ENCODE measurements around the gene GRID2. TPM values are rescaled to one million over a fixed set of nuclear protein-coding genes. Genes with fewer than 3 reads are reported as not detected.

The GRID2 gene
- total and polyA plus RNA-seq, 8 donors: 0.39 TPM; not detected in 7

DNA sequence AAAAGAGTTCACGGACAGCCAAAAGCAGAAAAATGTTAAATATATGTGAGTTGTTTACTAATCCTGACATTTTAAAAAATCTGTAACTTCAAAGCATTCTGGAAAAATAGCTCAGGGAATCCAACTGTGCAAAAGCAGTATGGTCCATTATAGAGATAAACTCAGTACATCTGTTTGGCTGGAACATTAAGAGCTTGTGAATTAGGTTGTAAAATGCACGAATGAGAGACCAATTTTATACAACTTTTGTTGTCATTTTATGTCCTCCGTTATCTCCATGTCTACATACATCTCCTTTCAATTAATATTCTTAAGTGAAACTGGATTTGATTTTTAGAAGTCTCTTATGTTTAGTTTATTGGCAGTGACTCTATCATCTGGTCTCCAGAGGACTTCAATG, 1157.8 kb downstream of the GRID2 start:
- WGBS, 2 donors: 46 to 48% methylated on average over 3 of the region's 3 CpGs
- no peak overlapping the region for H3K27ac ChIP-seq
- TF ChIP-seq, protein P1, sequence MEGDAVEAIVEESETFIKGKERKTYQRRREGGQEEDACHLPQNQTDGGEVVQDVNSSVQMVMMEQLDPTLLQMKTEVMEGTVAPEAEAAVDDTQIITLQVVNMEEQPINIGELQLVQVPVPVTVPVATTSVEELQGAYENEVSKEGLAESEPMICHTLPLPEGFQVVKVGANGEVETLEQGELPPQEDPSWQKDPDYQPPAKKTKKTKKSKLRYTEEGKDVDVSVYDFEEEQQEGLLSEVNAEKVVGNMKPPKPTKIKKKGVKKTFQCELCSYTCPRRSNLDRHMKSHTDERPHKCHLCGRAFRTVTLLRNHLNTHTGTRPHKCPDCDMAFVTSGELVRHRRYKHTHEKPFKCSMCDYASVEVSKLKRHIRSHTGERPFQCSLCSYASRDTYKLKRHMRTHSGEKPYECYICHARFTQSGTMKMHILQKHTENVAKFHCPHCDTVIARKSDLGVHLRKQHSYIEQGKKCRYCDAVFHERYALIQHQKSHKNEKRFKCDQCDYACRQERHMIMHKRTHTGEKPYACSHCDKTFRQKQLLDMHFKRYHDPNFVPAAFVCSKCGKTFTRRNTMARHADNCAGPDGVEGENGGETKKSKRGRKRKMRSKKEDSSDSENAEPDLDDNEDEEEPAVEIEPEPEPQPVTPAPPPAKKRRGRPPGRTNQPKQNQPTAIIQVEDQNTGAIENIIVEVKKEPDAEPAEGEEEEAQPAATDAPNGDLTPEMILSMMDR (IDR thresholded peaks at IDR 0.05): no peak
- no peaks in the 10 kb centered on the region for H3K9me3 ChIP-seq
- ATAC-seq (no peak), FAIRE-seq (no peak), DNase-seq (no peak)
- intact Hi-C loops (cut with DNase I): no loop called here
- no peaks in the 10 kb centered on the region for H3K4me1 ChIP-seq
- no peak overlapping the region for H3K4me3 ChIP-seq
- no peaks in the 10 kb centered on the region for H3K27me3 ChIP-seq
- no peaks in the 10 kb centered on the region for H3K36me3 ChIP-seq

DNA sequence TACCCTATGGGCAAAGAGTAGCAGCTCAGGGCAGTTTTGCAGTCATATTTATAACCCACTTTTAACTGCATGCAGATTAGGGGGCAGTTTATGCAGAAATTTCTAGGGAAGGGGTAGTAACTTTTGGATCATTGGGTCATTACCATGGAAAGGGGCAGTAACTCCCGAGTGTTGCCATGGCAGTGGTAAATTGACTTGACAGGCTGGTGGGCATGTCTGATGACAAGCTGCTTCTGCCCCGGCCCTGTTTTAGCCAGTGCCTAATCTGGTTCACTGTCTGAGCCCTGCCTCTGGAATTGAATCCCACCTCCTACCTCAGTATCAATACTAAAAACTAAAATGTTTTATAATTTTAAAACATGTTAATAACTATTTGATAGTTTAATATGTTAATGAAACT, 1162.7 kb downstream of the GRID2 start:
- H3K9me3 ChIP-seq: no peaks in the 10 kb centered on the region
- no peak for FAIRE-seq
- no peaks in the 10 kb centered on the region for H3K36me3 ChIP-seq
- no peak for DNase-seq
- no peak overlapping the region for H3K27ac ChIP-seq
- WGBS, 2 donors: 51 to 68% methylated on average over 2 of the region's 2 CpGs
- TF ChIP-seq, protein P1 (IDR thresholded peaks at IDR 0.05): no peak
- no peaks in the 10 kb centered on the region for H3K4me1 ChIP-seq
- no peaks in the 10 kb centered on the region for H3K27me3 ChIP-seq
- no peak overlapping the region for H3K4me3 ChIP-seq
- intact Hi-C loops (cut with DNase I): no loop called here
- ATAC-seq: no peak

DNA sequence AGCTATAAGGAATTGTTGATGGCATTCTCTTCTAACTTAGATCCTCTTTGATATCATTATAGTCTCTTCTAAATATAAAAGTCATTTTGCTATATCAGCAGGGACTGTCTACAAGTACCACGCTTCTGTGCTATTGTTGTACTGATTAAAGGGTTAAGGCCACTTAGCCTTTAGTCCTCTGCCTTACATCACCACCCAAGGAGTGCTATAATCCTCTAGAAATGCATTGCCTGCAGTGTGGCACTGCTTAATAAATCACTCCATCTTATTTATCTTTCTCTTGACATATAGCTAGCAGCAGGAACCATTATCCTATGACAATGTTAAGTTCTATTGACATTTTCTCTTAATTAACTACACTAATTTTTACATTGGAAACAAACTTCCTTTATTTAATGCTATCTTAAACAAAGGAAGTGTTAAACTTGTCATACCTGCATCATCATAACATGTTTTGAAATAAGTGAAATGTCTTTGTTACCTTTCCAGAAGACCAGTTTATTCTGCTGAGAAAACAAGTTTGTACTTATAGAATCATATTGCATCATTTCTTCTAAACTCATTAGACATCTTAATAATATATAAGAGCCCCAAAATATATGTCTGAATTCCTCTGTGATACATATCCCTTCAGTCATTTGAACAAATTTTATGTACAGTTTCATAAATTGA, 1163.9 kb downstream of the GRID2 start:
- no peak overlapping the region for H3K27ac ChIP-seq
- FAIRE-seq: no peak
- H3K4me3 ChIP-seq: no peak overlapping the region
- DNase-seq: no peak
- H3K36me3 ChIP-seq: no peaks in the 10 kb centered on the region
- 49 to 76% methylated on average over 1 of the region's 1 CpG for WGBS, 2 donors
- no peaks in the 10 kb centered on the region for H3K9me3 ChIP-seq
- no peaks in the 10 kb centered on the region for H3K27me3 ChIP-seq
- intact Hi-C loops (cut with DNase I): no loop called here
- TF ChIP-seq, protein P1 (IDR thresholded peaks at IDR 0.05): no peak
- no peak for ATAC-seq
- no peaks in the 10 kb centered on the region for H3K4me1 ChIP-seq

DNA sequence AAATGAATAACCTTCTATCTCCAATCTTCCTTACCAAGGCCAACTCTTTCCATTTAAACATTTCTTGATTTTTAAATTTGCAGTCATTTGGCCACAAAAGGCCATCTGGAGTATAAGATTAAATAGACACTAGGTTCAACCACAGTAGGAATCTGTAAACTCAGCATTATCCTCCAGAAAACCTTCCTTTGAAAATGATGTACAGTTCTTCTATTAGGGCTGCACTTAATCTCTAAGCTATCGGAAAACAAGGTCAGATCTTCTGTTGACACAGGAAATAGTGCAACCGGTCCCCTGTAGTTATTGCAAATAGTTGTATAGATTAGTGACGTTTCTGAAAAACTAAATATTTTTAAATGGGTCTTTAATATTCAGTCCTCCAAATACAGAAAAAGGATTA, 1165.8 kb downstream of the GRID2 start:
- no peak for DNase-seq
- TF ChIP-seq, protein P1 (IDR thresholded peaks at IDR 0.05): no peak
- no peak for FAIRE-seq
- 9 to 10% methylated on average over 3 of the region's 3 CpGs for WGBS, 2 donors
- H3K27me3 ChIP-seq: no peaks in the 10 kb centered on the region
- ATAC-seq: no peak
- intact Hi-C loops (cut with DNase I): no loop called here
- H3K4me1 ChIP-seq: no peaks in the 10 kb centered on the region
- H3K4me3 ChIP-seq: no peak overlapping the region
- H3K36me3 ChIP-seq: no peaks in the 10 kb centered on the region
- no peak overlapping the region for H3K27ac ChIP-seq
- H3K9me3 ChIP-seq: no peaks in the 10 kb centered on the region

DNA sequence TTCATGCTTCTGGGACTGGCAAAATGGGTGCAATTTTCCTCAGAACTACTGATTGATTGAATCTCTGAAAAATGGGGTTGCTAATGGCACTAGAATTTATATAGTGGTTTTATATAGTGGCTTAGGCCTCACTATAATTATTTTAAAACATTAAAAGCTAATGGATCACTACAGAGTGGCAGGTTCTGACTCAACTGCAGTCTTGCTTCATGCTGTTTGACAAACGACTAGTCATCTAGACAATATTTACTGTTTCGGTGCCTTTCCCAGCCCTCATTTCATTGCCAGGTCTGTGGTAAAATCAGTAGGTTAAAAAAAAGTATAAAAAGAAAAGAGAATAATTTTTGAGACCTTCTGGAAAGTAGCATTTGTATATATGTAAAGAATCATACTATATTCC, 1172.0 kb downstream of the GRID2 start:
- Histone ChIP-seq H3K4me1 (no peaks in the 10 kb centered on the region), H3K27me3 (no peaks in the 10 kb centered on the region), H3K36me3 (no peaks in the 10 kb centered on the region), H3K27ac (no peak overlapping the region), H3K9me3 (no peaks in the 10 kb centered on the region), H3K4me3 (no peak overlapping the region)
- DNase-seq (no peak), ATAC-seq (no peak), FAIRE-seq (no peak)
- TF ChIP-seq, protein P1 (IDR thresholded peaks at IDR 0.05): no peak
- WGBS, 2 donors: 40 to 49% methylated on average over 2 of the region's 2 CpGs
- intact Hi-C loops (cut with DNase I): no loop called here
